Cardiac muscle cell (in vitro differentiated cells and primary cell): ENCODE results near the gene OR51B4. TPM values are rescaled to one million over a fixed set of nuclear protein-coding genes. Genes with fewer than 3 reads are reported as not detected.

Source experiments
- DNase-seq, 2 donors: peaks; one replicate each; pipeline versions ENCODE4 v3.0.0 to v3.0.0-alpha.2; 2010 to 2017; ENCODE audit warnings: low read depth in 1 of 2, low spot score in 1 of 2
- H3K27ac ChIP-seq: fragments of 200-600 bp; sonication (generic); 2 replicates; pipeline ENCODE4 v1.5.1; 2016
- H3K27me3 ChIP-seq: fragments of 200-600 bp; sonication (generic); 2 replicates; pipeline ENCODE4 v1.6.0; 2016; ENCODE audit warnings: control low read depth
- H3K36me3 ChIP-seq: fragments of 200-600 bp; sonication (generic); 2 replicates; pipeline ENCODE4 v1.5.1; 2016; ENCODE audit warnings: control low read depth
- H3K4me1 ChIP-seq: fragments of 200-600 bp; sonication (generic); 2 replicates; pipeline ENCODE4 v1.8.1; 2017; ENCODE audit warnings: low read depth, mild to moderate bottlenecking, mixed run types
- H3K4me3 ChIP-seq: fragments of 200-600 bp; sonication (generic); 2 replicates; pipeline ENCODE4 v1.5.1; 2016; ENCODE audit warnings: mild to moderate bottlenecking
- H3K9me3 ChIP-seq: fragments of 200-600 bp; sonication (generic); 2 replicates; pipeline ENCODE4 v1.5.1; 2017; ENCODE audit warnings: low read depth, mild to moderate bottlenecking, control low read depth
- polyA plus RNA-seq: library from polyadenylated mRNA; unstranded; fragments of >200 nt; fragmentation: Nextera tagmentation; extraction: Ambion mirVana; gene quantifications from 2 replicates; pipeline ENCODE4 v1.2.1, GENCODE V29; 2016
- total RNA-seq: library from RNA; depleted of rRNA; stranded (reverse); fragments of >200 nt; gene quantifications from 2 replicates; pipeline ENCODE4 v1.2.3, GENCODE V29; 2016
- TF ChIP-seq, protein P1 (sequence below): IDR thresholded peaks from 2 replicates; pipeline ENCODE4 v1.5.1; 2012; ENCODE audit warnings: low read depth, mild to moderate bottlenecking, low read length

Gene OR51B4
- total and polyA plus RNA-seq, 2 experiments from 2014 or later, result 0.24 to 0.57 TPM

GRCh38 chr11:5252919-5253265 lies 48.9 kb downstream of the OR51B4 start:
- TF ChIP-seq, protein P1, sequence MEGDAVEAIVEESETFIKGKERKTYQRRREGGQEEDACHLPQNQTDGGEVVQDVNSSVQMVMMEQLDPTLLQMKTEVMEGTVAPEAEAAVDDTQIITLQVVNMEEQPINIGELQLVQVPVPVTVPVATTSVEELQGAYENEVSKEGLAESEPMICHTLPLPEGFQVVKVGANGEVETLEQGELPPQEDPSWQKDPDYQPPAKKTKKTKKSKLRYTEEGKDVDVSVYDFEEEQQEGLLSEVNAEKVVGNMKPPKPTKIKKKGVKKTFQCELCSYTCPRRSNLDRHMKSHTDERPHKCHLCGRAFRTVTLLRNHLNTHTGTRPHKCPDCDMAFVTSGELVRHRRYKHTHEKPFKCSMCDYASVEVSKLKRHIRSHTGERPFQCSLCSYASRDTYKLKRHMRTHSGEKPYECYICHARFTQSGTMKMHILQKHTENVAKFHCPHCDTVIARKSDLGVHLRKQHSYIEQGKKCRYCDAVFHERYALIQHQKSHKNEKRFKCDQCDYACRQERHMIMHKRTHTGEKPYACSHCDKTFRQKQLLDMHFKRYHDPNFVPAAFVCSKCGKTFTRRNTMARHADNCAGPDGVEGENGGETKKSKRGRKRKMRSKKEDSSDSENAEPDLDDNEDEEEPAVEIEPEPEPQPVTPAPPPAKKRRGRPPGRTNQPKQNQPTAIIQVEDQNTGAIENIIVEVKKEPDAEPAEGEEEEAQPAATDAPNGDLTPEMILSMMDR, result no peak
- H3K36me3 ChIP-seq, result no peaks in the 10 kb centered on the region
- H3K27me3 ChIP-seq, result no peaks in the 10 kb centered on the region
- no peak overlapping the region for H3K27ac ChIP-seq
- no peak overlapping the region for H3K4me3 ChIP-seq
- H3K4me1 ChIP-seq, result no peaks in the 10 kb centered on the region
- H3K9me3 ChIP-seq, result no peaks in the 10 kb centered on the region
- no peak for DNase-seq

- H3K36me3 ChIP-seq, result no peaks in the 10 kb centered on the region
- H3K4me3 ChIP-seq, result no peak overlapping the region
- H3K4me1 ChIP-seq, result no peaks in the 10 kb centered on the region
- no peaks in the 10 kb centered on the region for H3K9me3 ChIP-seq
- TF ChIP-seq, protein P1, result no peak
- no peaks in the 10 kb centered on the region for H3K27me3 ChIP-seq
- no peak for DNase-seq
- H3K27ac ChIP-seq, result no peak overlapping the region
Observed at GRCh38 chr11:5252192-5252918, 49.4 kb downstream of the OR51B4 start.

DNA sequence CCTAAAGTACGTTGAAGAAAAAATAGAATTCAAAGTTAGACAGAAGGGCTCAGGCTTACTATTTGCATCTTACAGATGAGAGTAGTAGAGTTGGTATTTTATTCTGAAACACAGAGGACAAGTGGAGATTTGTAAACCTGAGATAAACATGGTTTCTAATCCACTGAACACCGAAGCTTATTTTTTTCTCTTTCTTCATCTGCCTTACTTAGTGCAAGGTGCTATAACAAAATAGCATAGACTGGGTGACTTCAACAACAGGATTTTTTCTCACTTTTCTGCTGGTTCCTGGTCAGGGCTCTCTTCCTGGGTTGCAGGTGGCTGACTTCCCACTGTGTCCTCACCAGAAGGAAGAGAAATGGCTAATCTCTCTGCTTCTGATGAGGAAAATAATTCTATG lies 50.0 kb downstream of the OR51B4 start:
- Histone ChIP-seq H3K4me1 (no peaks in the 10 kb centered on the region), H3K9me3 (no peaks in the 10 kb centered on the region), H3K4me3 (no peak overlapping the region), H3K27me3 (no peaks in the 10 kb centered on the region), H3K27ac (no peak overlapping the region), H3K36me3 (no peaks in the 10 kb centered on the region)
- no peak for DNase-seq
- TF ChIP-seq, protein P1, result no peak

Other genes starting within 250 kb of the OR51B4 start
- gene OR52E2, start 242.3 kb downstream of the OR51B4 start, total RNA-seq, result not detected in 2 replicates
- not detected in 2 replicates for gene OR52E2, start 242.3 kb downstream of the OR51B4 start, polyA plus RNA-seq
- not detected in 2 replicates for gene OR52E1, start 232.4 kb downstream of the OR51B4 start, total RNA-seq
- not detected in 2 replicates for gene OR52E1, start 232.4 kb downstream of the OR51B4 start, polyA plus RNA-seq
- gene OR52A5, start 163.6 kb downstream of the OR51B4 start, total RNA-seq, result not detected in 2 replicates
- not detected in 2 replicates for gene OR52A5, start 163.6 kb downstream of the OR51B4 start, polyA plus RNA-seq
- gene OR52A1, start 147.2 kb downstream of the OR51B4 start, total RNA-seq, result not detected in 2 replicates
- gene OR52A1, start 147.2 kb downstream of the OR51B4 start, polyA plus RNA-seq, result not detected in 2 replicates
- not detected in 2 replicates for gene OR51V1, start 101.3 kb downstream of the OR51B4 start, total RNA-seq
- gene OR51V1, start 101.3 kb downstream of the OR51B4 start, polyA plus RNA-seq, result not detected in 2 replicates
- not detected in 2 replicates for gene HBB, start 74.9 kb downstream of the OR51B4 start, total RNA-seq
- not detected in 2 replicates for gene HBB, start 74.9 kb downstream of the OR51B4 start, polyA plus RNA-seq
- 0.95 TPM in 1 of 2 replicates, not detected in the other for gene HBD, start 67.5 kb downstream of the OR51B4 start, total RNA-seq
- 2.8 TPM in 1 of 2 replicates, not detected in the other for gene HBD, start 67.5 kb downstream of the OR51B4 start, polyA plus RNA-seq
- gene HBG1, start 52.1 kb downstream of the OR51B4 start, total RNA-seq, result not detected in 2 replicates
- not detected in 2 replicates for gene HBG1, start 52.1 kb downstream of the OR51B4 start, polyA plus RNA-seq
- gene HBG2, start 47.2 kb downstream of the OR51B4 start, total RNA-seq, result not detected in 2 replicates
- 0.54 TPM in 1 of 2 replicates, not detected in the other for gene HBG2, start 47.2 kb downstream of the OR51B4 start, polyA plus RNA-seq
- gene HBE1, start 32.0 kb downstream of the OR51B4 start, total RNA-seq, result 0.32 and 0.51 TPM in 2 replicates
- 0.23 TPM in 1 of 2 replicates, not detected in the other for gene HBE1, start 32.0 kb downstream of the OR51B4 start, polyA plus RNA-seq
- gene OR51B2, start 22.4 kb upstream of the OR51B4 start, total RNA-seq, result 1.6 TPM in 1 of 2 replicates, not detected in the other
- gene OR51B2, start 22.4 kb upstream of the OR51B4 start, polyA plus RNA-seq, result not detected in 2 replicates
- gene OR51B5, start 41.6 kb upstream of the OR51B4 start, total RNA-seq, result 1.4 and 3.6 TPM in 2 replicates
- gene OR51B5, start 41.6 kb upstream of the OR51B4 start, polyA plus RNA-seq, result 0.25 and 1.1 TPM in 2 replicates
- gene OR51B6, start 49.6 kb upstream of the OR51B4 start, total RNA-seq, result not detected in 2 replicates
- gene OR51B6, start 49.6 kb upstream of the OR51B4 start, polyA plus RNA-seq, result 0.39 TPM in 1 of 2 replicates, not detected in the other
- gene OR51M1, start 81.9 kb upstream of the OR51B4 start, total RNA-seq, result not detected in 2 replicates
- gene OR51M1, start 81.9 kb upstream of the OR51B4 start, polyA plus RNA-seq, result not detected in 2 replicates
- not detected in 2 replicates for gene OR51Q1, start 120.2 kb upstream of the OR51B4 start, total RNA-seq
- gene OR51Q1, start 120.2 kb upstream of the OR51B4 start, polyA plus RNA-seq, result not detected in 2 replicates
- 0.60 TPM in 1 of 2 replicates, not detected in the other for gene OR51I1, start 139.6 kb upstream of the OR51B4 start, total RNA-seq
- gene OR51I1, start 139.6 kb upstream of the OR51B4 start, polyA plus RNA-seq, result not detected in 2 replicates
- not detected in 2 replicates for gene OR51I2, start 147.4 kb upstream of the OR51B4 start, total RNA-seq
- gene OR51I2, start 147.4 kb upstream of the OR51B4 start, polyA plus RNA-seq, result 0.19 TPM in 1 of 2 replicates, not detected in the other
- gene OR52D1, start 186.7 kb upstream of the OR51B4 start, total RNA-seq, result not detected in 2 replicates
- 0.82 TPM in 1 of 2 replicates, not detected in the other for gene OR52D1, start 186.7 kb upstream of the OR51B4 start, polyA plus RNA-seq
- gene UBQLN3, start 208.0 kb upstream of the OR51B4 start, total RNA-seq, result 0.81 and 1.9 TPM in 2 replicates
- 0.52 TPM in 1 of 2 replicates, not detected in the other for gene UBQLN3, start 208.0 kb upstream of the OR51B4 start, polyA plus RNA-seq
- gene UBQLNL, start 214.8 kb upstream of the OR51B4 start, total RNA-seq, result 0.92 and 3.4 TPM in 2 replicates
- 2.1 and 2.4 TPM in 2 replicates for gene UBQLNL, start 214.8 kb upstream of the OR51B4 start, polyA plus RNA-seq
- gene OR52H1, start 246.6 kb upstream of the OR51B4 start, total RNA-seq, result 0.46 and 0.83 TPM in 2 replicates
- 0.43 TPM in 1 of 2 replicates, not detected in the other for gene OR52H1, start 246.6 kb upstream of the OR51B4 start, polyA plus RNA-seq